ENCODE data around the gene OR2H2.

The OR2H2 gene

GRCh38 chr6:29557320-29557719 lies 27.6 kb upstream of the OR2H2 start:
- Histone ChIP-seq H3K4me3 (ENCODE audit: low read length) (no peak overlapping the region), H3K4me2 (ENCODE audit: low read depth, low read length) (no peak overlapping the region), H3K27me3 (replicated peaks; ENCODE audit: insufficient read depth, low read length) (peaks cover 4% of the 10 kb centered on the region; the same call in 1 of the 2 replicates), H2AFZ (ENCODE audit: low read length) (no peak overlapping the region), H3K9ac (ENCODE audit: low read length) (no peak overlapping the region), H4K20me1 (ENCODE audit: insufficient read depth, low read length) (no peaks in the 10 kb centered on the region), H3K36me3 (replicated peaks; ENCODE audit: insufficient read depth, low read length) (no peaks in the 10 kb centered on the region), H3K27ac (ENCODE audit: low read length) (no peak overlapping the region), H3F3A (ENCODE audit: insufficient read depth, low read length) (no peaks in the 10 kb centered on the region), H3K79me2 (ENCODE audit: low read length) (no peaks in the 10 kb centered on the region), H3K4me1 (ENCODE audit: low read length) (peaks cover 12% of the 10 kb centered on the region), H3K9me2 (replicated peaks; ENCODE audit: insufficient read depth, low read length) (no peaks in the 10 kb centered on the region), H3K9me3 (replicated peaks; ENCODE audit: insufficient read depth, low read length) (no peaks in the 10 kb centered on the region)
- no peak for DNase-seq
- no peak for TF ChIP-seq EZH2phosphoT487 (IDR thresholded peaks at IDR 0.05; ENCODE audit: low read length)
- TF ChIP-seq CTCF (IDR thresholded peaks at IDR 0.05; ENCODE audit: low read length): no peak
- TF ChIP-seq EZH2 (optimal IDR thresholded peaks at IDR 0.05; ENCODE audit: low read depth, low read length): no peak

DNA sequence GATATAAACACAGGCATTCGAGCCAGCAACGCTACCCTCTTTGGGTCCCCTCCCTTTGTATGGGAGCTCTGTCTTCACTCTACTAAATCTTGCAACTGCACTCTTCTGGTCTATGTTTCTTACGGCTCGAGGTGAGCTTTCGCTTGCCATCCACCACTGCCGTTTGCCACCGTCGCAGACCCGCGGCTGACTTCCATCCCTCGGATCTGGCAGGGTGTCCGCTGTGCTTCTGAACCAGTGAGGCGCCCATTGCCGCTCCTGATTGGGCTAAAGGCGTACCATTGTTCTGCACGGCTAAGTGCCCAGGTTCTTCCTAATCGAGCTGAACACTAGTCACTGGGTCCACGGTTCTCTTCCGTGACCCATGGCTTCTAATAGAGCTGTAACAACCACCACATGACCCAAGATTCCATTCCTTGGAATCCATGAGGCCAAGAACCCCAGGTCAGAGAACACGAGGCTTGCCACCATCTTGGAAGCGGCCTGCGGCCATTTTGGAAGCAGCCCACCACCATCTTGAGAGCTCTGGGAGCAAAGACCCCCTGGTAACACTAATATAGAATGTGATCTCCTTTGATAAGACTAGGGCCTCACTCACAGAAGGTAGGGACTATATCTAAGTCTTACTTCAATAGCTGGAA lies 26.4 kb upstream of the OR2H2 start:
- H3K4me3 ChIP-seq (ENCODE audit: low read length): no peak overlapping the region
- no peak for DNase-seq
- H3K27ac ChIP-seq (ENCODE audit: low read length): no peak overlapping the region
- H3K9me3 ChIP-seq (replicated peaks; ENCODE audit: insufficient read depth, low read length): no peaks in the 10 kb centered on the region
- no peak for TF ChIP-seq EZH2phosphoT487 (IDR thresholded peaks at IDR 0.05; ENCODE audit: low read length)
- TF ChIP-seq CTCF (IDR thresholded peaks at IDR 0.05; ENCODE audit: low read length): no peak
- no peak for TF ChIP-seq EZH2 (optimal IDR thresholded peaks at IDR 0.05; ENCODE audit: low read depth, low read length)
- H3K4me1 ChIP-seq (ENCODE audit: low read length): peaks cover 12% of the 10 kb centered on the region
- no peaks in the 10 kb centered on the region for H4K20me1 ChIP-seq (ENCODE audit: insufficient read depth, low read length)
- peaks cover 4% of the 10 kb centered on the region; the same call in 1 of the 2 replicates for H3K27me3 ChIP-seq (replicated peaks; ENCODE audit: insufficient read depth, low read length)
- no peaks in the 10 kb centered on the region for H3K36me3 ChIP-seq (replicated peaks; ENCODE audit: insufficient read depth, low read length)
- H3K4me2 ChIP-seq (ENCODE audit: low read depth, low read length): no peak overlapping the region
- H3K9me2 ChIP-seq (replicated peaks; ENCODE audit: insufficient read depth, low read length): no peaks in the 10 kb centered on the region
- H3K79me2 ChIP-seq (ENCODE audit: low read length): no peaks in the 10 kb centered on the region
- no peak overlapping the region for H2AFZ ChIP-seq (ENCODE audit: low read length)
- H3K9ac ChIP-seq (ENCODE audit: low read length): no peak overlapping the region
- H3F3A ChIP-seq (ENCODE audit: insufficient read depth, low read length): no peaks in the 10 kb centered on the region

GRCh38 chr6:29559524-29560287 lies 25.2 kb upstream of the OR2H2 start, which contains the start of gene UBD:
Gene UBD (minus strand): TSS chr6:29559732. CDS start chr6:29559701, 31 bp downstream.
- Histone ChIP-seq H3K27me3 (replicated peaks; ENCODE audit: insufficient read depth, low read length) (no peaks in the 10 kb centered on the region), H3K9ac (ENCODE audit: low read length) (no peak within 1 kb of the TSS), H3K4me3 (ENCODE audit: low read length) (no peak within 1 kb of the TSS)

More at GRCh38 chr6:29559524-29560287, 25.2 kb upstream of the OR2H2 start, which contains the start of gene UBD:
- H3K79me2 ChIP-seq (ENCODE audit: low read length): no peaks in the 10 kb centered on the region
- H2AFZ ChIP-seq (ENCODE audit: low read length): no peak within 1 kb of the TSS
- 0 out of 2 replicates have a peak within 1 kb of the TSS, but pooled peaks have one; percentile 1 for H3K4me2 ChIP-seq (ENCODE audit: low read depth, low read length)
- no peak within 1 kb of the TSS for H3K27ac ChIP-seq (ENCODE audit: low read length)
- peaks cover 12% of the 10 kb centered on the region for H3K4me1 ChIP-seq (ENCODE audit: low read length)
- TF ChIP-seq EZH2phosphoT487 (IDR thresholded peaks at IDR 0.05; ENCODE audit: low read length) (no peak), EZH2 (optimal IDR thresholded peaks at IDR 0.05; ENCODE audit: low read depth, low read length) (no peak), CTCF (IDR thresholded peaks at IDR 0.05; ENCODE audit: low read length) (no peak)
- DNase-seq: peak; percentile 43
- no peaks in the 10 kb centered on the region for H4K20me1 ChIP-seq (ENCODE audit: insufficient read depth, low read length)
- H3K9me2 ChIP-seq (replicated peaks; ENCODE audit: insufficient read depth, low read length): no peaks in the 10 kb centered on the region
- no peaks in the 10 kb centered on the region for H3K36me3 ChIP-seq (replicated peaks; ENCODE audit: insufficient read depth, low read length)
- no peaks in the 10 kb centered on the region for H3K9me3 ChIP-seq (replicated peaks; ENCODE audit: insufficient read depth, low read length)
- no peaks in the 10 kb centered on the region for H3F3A ChIP-seq (ENCODE audit: insufficient read depth, low read length)

All from MM.1S (cell line).